ENCODE measurements around the gene NEDD4L.

Gene NEDD4L

DNA sequence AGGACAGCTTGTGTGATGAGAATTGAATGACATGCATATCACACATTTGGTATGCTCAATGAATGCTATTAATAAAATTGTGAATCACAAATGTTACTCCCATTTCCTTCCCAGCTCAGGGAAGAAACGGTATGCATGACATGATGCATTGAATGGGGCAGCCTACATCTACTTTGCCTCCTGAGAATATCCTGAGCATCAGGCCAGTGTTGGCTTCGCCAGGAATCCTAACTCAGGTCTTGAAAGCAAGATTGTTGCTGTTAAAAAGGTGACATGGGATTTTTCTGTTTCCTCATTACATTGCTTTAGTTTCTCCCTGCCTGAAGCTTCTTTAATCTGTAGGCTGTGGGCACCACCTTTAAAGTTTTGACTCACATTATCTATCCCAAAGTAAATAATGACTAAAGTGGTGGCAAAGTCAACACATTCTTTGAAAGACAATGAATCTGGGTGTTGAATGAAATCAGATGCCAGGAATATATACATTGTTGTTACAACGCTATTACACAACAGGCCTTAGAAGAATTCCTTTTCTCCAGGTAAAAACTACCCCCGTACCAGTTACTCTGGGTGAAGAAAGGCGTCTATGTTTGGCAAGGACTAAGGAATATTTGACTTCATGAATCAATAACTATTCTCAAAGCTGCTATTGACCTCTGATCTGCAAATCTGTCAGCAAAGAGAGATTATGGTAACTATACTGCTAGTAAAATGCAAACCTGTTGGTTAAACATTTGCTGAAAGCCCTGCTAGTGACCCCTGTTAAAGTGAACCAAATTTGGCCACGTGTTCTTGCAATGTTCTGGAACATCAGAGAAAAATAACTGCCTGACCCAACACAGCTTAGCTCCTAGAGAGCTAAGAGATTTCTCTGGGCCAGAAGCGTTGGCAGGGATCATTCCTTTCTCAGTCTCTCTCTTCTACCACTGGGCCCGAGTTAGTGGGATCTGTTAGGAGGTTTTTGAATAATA, 30.5 kb upstream of the NEDD4L start:
- CTCF ChIA-PET: interaction anchor here (0.7 to 2.5 kb wide), 2 partner anchors 30 to 73 kb away, joined by 3 to 8 read pairs; partner anchors contain the start of gene NEDD4L

DNA sequence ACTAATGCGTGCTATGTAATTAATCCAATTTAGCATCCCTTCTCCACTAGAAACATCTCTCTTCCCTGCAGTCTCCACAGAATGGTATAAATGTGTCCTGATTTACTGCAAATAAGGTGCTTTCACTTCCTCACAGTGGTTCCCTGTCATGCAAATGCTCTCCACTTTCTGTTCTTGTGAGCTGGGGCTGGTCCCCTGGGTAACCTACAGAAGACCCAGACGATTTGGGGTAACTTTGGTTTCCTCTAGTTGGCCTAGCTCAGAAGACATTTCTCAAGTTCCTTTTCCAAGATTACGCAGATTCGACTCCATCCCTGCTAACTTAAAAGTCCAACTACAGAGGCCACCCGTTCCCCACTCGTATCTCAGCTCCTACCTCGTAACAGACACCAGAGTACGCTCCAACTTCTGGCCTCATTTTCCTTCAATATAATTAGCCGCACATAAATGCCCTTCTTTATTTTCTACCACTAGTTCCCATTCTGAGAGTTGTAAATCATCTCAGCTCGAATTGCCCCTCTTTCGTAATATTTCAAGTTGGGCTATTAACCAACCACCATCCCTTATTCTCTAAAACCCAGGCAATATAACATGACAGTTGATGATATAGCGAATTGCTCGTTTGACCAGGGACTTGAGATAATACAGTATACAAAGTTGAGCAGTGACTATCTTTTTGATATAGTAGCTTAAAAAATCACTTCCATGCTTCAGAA, 28.8 kb upstream of the NEDD4L start:
- DNase-seq (ENCODE audit: low read depth, low spot score): no peak
- CTCF ChIA-PET: interaction anchor here (1.8 kb wide), 1 partner anchor 28 kb away, joined by 8 read pairs; no protein-coding TSS in a partner anchor
- H3K4me3 ChIP-seq (ENCODE audit: low read depth, low read length): no peak overlapping the region
- no peak for TF ChIP-seq CTCF (IDR thresholded peaks at IDR 0.05; ENCODE audit: insufficient read depth, low read length, missing control alignments)
- POLR2A ChIA-PET: no interaction called here

More for the DNA sequence above, 30.5 kb upstream of the NEDD4L start:
- POLR2A ChIA-PET: no interaction called here
- DNase-seq (ENCODE audit: low read depth, low spot score): no peak
- TF ChIP-seq CTCF (IDR thresholded peaks at IDR 0.05; ENCODE audit: insufficient read depth, low read length, missing control alignments): no peak
- H3K4me3 ChIP-seq (ENCODE audit: low read depth, low read length): no peak overlapping the region

DNA sequence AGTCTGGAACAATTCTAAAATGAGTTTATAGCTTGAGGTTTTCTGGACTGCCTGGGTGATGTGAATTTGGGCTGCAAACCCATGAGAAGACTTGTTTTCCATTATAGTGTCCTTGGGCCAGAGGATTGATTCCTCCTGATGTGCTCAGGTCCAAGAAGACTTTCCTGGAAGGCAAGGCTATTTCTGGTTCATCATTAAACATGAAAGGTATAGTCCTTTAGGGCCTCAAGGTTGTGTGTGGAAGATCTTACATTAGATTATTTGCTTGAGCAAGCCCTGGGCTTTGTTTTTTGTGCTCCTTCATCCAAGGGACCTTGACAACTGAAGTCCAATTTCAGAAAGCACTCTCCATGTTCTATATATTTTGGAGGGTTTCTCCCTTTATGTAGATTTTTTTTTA, 26.8 kb upstream of the NEDD4L start:
- ChIA-PET POLR2A (no interaction called here), CTCF (no interaction called here)
- TF ChIP-seq CTCF (IDR thresholded peaks at IDR 0.05; ENCODE audit: insufficient read depth, low read length, missing control alignments): no peak
- H3K4me3 ChIP-seq (ENCODE audit: low read depth, low read length): no peak overlapping the region
- no peak for DNase-seq (ENCODE audit: low read depth, low spot score)

DNA sequence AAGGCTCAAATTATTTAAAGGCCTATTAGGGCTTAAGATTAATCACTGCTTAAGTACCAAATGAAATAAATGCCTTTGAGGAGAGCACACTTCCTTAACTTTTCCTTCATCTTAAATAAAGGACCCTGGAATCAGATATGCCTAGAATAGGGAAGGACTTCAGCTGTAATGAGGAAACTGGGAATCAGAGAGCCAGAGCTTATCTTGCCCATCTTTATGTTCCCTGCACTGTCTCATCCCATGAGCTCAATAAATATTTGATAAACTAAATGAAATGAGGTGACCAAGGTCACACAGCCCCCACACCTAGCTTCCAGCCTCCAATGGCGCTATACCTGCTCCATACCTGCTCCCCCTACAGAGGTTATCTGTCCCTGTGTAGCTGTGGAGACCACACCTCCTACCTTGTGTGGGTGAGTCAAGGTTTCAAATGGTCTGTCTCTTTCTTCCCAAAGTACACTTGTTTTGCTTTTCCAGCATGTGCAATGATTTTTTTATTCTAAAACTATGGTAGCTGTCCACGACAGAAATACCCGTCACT, 23.4 kb upstream of the NEDD4L start:
- ChIA-PET POLR2A (no interaction called here), CTCF (no interaction called here)
- H3K4me3 ChIP-seq (ENCODE audit: low read depth, low read length): no peak overlapping the region
- no peak for TF ChIP-seq CTCF (IDR thresholded peaks at IDR 0.05; ENCODE audit: insufficient read depth, low read length, missing control alignments)
- no peak for DNase-seq (ENCODE audit: low read depth, low spot score)

DNA sequence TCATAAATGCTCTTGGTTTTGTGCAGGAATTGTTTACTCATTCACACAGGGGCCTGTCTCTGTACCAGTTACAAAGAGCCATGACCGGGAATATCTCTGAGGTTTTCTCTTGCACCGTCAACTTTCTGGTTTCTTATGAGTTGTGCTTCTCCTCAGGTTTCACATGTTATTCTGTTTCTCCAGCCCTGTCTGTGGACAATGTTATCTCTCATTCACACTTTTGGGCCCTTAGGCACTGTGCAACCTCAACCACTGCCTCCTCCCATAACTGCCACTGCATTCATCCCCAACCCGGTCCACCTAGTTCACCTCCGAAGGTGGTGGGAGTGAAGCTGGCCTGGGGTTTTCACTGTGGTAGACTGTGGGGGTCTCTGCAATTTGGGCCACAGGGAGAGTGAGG, 22.5 kb upstream of the NEDD4L start:
- no peak for TF ChIP-seq CTCF (IDR thresholded peaks at IDR 0.05; ENCODE audit: insufficient read depth, low read length, missing control alignments)
- CTCF ChIA-PET: no interaction called here
- no peak for DNase-seq (ENCODE audit: low read depth, low spot score)
- POLR2A ChIA-PET: no interaction called here
- H3K4me3 ChIP-seq (ENCODE audit: low read depth, low read length): no peak overlapping the region

DNA sequence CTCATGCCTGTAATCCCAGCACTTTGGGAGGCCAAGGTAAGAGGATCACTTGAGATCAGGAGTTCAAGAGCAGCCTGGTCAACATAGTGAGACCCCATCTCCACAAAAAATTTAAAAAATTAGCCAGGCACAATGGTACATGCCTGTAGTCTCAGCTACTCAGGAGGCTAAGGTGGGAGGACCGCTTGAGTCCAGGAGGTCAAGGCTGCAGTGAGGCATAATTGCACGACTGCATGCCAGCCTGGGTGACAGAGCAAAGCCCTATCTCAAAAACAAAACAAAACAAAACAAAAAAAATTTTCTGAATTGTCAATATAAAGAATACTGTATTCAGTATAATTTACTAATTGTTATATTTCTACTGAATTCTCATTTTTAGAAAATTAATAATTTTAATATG, 20.9 kb upstream of the NEDD4L start:
- ChIA-PET POLR2A (no interaction called here), CTCF (no interaction called here)
- DNase-seq (ENCODE audit: low read depth, low spot score): no peak
- no peak overlapping the region for H3K4me3 ChIP-seq (ENCODE audit: low read depth, low read length)
- no peak for TF ChIP-seq CTCF (IDR thresholded peaks at IDR 0.05; ENCODE audit: insufficient read depth, low read length, missing control alignments)

Measured in AG04449 (cell line).